ENCODE measurements around the gene CCT3.

DNA sequence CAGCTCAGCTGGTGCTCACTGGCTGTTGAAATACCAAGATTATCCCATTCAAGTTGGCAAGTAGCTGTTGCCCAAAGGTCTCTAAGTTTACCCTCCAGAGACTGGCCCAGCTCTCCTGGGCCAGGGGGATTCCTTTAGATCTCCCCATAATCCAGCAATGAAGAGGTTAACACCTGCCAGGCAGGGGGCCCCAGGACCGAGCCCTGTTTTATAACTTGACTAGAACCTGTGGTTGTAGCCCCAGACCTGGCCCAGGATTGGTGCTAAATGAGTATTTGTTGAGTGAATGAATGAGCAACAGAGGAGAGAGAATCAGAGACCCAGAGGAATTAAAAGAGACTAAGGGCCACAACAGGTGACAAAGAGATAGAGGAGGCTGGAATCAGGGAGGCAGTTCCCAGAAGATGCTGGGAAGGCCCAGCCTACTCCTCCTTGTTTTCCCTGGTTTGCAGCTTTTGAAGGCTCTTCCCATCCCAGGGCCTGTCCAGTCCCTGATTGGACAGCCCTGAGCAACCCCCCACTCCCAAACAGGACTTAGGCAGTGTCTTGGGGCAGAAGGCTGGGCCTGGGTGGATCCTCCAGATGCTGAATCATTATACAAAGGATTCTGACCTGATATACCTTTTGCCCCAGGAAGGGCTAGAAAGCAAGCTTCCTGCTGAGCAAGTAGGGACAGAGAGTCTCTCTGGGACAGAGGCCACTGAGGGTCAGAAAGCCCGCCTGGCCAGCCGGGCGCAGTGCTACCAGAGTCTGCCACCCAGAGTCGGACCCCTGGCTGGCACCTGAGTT lies 28.5 kb upstream of the CCT3 start:
- TF ChIP-seq POLR2A (IDR thresholded peaks at IDR 0.05; ENCODE audit: borderline replicate concordance, extremely low read depth, insufficient read depth, insufficient read length) = no peak
- TF ChIP-seq, protein P1, sequence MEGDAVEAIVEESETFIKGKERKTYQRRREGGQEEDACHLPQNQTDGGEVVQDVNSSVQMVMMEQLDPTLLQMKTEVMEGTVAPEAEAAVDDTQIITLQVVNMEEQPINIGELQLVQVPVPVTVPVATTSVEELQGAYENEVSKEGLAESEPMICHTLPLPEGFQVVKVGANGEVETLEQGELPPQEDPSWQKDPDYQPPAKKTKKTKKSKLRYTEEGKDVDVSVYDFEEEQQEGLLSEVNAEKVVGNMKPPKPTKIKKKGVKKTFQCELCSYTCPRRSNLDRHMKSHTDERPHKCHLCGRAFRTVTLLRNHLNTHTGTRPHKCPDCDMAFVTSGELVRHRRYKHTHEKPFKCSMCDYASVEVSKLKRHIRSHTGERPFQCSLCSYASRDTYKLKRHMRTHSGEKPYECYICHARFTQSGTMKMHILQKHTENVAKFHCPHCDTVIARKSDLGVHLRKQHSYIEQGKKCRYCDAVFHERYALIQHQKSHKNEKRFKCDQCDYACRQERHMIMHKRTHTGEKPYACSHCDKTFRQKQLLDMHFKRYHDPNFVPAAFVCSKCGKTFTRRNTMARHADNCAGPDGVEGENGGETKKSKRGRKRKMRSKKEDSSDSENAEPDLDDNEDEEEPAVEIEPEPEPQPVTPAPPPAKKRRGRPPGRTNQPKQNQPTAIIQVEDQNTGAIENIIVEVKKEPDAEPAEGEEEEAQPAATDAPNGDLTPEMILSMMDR (IDR thresholded peaks at IDR 0.05 in 2 of 3, conservative IDR thresholded peaks at IDR 0.05 in 1 of 3; ENCODE audit: borderline replicate concordance in 1 of 3, insufficient read depth in 1 of 3, low read depth in 2 of 3, low read length in 2 of 3) = no peak
- TF ChIP-seq EZH2phosphoT487 (IDR thresholded peaks at IDR 0.05; ENCODE audit: borderline replicate concordance) = no peak
- TF ChIP-seq RAD21 (IDR thresholded peaks at IDR 0.05; ENCODE audit: low read depth) = no peak
- no peak for TF ChIP-seq SP1 (IDR thresholded peaks at IDR 0.05; ENCODE audit: low read depth)
- no peak for TF ChIP-seq POLR2AphosphoS5 (IDR thresholded peaks at IDR 0.05; ENCODE audit: low read depth, low read length)
- no peak for TF ChIP-seq EZH2 (IDR thresholded peaks at IDR 0.05)
- TF ChIP-seq EGR1 (IDR thresholded peaks at IDR 0.05; ENCODE audit: low read depth) = no peak
- TF ChIP-seq YY1 (IDR thresholded peaks at IDR 0.05; ENCODE audit: extremely low read depth, insufficient replicate concordance, low read depth, low read length) = no peak
- TF ChIP-seq, protein P2, sequence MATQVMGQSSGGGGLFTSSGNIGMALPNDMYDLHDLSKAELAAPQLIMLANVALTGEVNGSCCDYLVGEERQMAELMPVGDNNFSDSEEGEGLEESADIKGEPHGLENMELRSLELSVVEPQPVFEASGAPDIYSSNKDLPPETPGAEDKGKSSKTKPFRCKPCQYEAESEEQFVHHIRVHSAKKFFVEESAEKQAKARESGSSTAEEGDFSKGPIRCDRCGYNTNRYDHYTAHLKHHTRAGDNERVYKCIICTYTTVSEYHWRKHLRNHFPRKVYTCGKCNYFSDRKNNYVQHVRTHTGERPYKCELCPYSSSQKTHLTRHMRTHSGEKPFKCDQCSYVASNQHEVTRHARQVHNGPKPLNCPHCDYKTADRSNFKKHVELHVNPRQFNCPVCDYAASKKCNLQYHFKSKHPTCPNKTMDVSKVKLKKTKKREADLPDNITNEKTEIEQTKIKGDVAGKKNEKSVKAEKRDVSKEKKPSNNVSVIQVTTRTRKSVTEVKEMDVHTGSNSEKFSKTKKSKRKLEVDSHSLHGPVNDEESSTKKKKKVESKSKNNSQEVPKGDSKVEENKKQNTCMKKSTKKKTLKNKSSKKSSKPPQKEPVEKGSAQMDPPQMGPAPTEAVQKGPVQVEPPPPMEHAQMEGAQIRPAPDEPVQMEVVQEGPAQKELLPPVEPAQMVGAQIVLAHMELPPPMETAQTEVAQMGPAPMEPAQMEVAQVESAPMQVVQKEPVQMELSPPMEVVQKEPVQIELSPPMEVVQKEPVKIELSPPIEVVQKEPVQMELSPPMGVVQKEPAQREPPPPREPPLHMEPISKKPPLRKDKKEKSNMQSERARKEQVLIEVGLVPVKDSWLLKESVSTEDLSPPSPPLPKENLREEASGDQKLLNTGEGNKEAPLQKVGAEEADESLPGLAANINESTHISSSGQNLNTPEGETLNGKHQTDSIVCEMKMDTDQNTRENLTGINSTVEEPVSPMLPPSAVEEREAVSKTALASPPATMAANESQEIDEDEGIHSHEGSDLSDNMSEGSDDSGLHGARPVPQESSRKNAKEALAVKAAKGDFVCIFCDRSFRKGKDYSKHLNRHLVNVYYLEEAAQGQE (IDR thresholded peaks at IDR 0.05; ENCODE audit: low read depth) = no peak
- no peak for TF ChIP-seq JUND (IDR thresholded peaks at IDR 0.05)
- no peak for TF ChIP-seq SIN3A (IDR thresholded peaks at IDR 0.05; ENCODE audit: low read depth)
- no peak for TF ChIP-seq ELF1 (IDR thresholded peaks at IDR 0.05; ENCODE audit: borderline replicate concordance, low read depth)

All from HCT116 (cell line).